ENCODE data around the gene AHNAK2.

- TF ChIP-seq ZNF585B (tag by site-specific recombination; IDR thresholded peaks at IDR 0.05): no peak
- no peak for TF ChIP-seq ZNF114 (tag by site-specific recombination; IDR thresholded peaks at IDR 0.05)
- no peak for TF ChIP-seq PRDM6 (tag by site-specific recombination; IDR thresholded peaks at IDR 0.05)
- no peak for TF ChIP-seq ZNF610 (tag by site-specific recombination; IDR thresholded peaks at IDR 0.05; ENCODE audit: borderline replicate concordance)
- TF ChIP-seq ELK4 (IDR thresholded peaks at IDR 0.05; ENCODE audit: borderline replicate concordance, low read depth, low read length): no peak
- no peak for TF ChIP-seq CTCF (tag by site-specific recombination; IDR thresholded peaks at IDR 0.05)
- no peak for TF ChIP-seq SALL2 (tag by site-specific recombination; IDR thresholded peaks at IDR 0.05; ENCODE audit: borderline replicate concordance)
- TF ChIP-seq ZNF175 (tag by site-specific recombination; IDR thresholded peaks at IDR 0.05): no peak
- no peak for TF ChIP-seq ZNF350 (tag by site-specific recombination; IDR thresholded peaks at IDR 0.05)
- no peak for TF ChIP-seq ZNF792 (tag by site-specific recombination; IDR thresholded peaks at IDR 0.05)
Measured at GRCh38 chr14:104998801-104999200, 20.6 kb upstream of the AHNAK2 start.

Data from HEK293 (cell line).